ENCODE results near the gene C8B.

C8B gene

GRCh38 chr1:57007472-57007871, 41.7 kb upstream of the C8B start:
- no peak for TF ChIP-seq CTCF (IDR thresholded peaks at IDR 0.05; ENCODE audit: extremely low read depth, insufficient read depth, missing control alignments)
- in situ Hi-C loops (cut with MboI; ENCODE audit: low pct_unique_long_range_greater_than_20kb, low sequenced_read_pairs, unreplicated experiment): no loop called here
- no peak for DNase-seq (ENCODE audit: low spot score)

GRCh38 chr1:57003398-57004139, 37.8 kb upstream of the C8B start:
- no peak for DNase-seq (ENCODE audit: low spot score)
- in situ Hi-C loops (cut with MboI; ENCODE audit: low pct_unique_long_range_greater_than_20kb, low sequenced_read_pairs, unreplicated experiment): no loop called here
- no peak for TF ChIP-seq CTCF (IDR thresholded peaks at IDR 0.05; ENCODE audit: extremely low read depth, insufficient read depth, missing control alignments)

- in situ Hi-C loops (cut with MboI; ENCODE audit: low pct_unique_long_range_greater_than_20kb, low sequenced_read_pairs, unreplicated experiment): no loop called here
- DNase-seq (ENCODE audit: low spot score): no peak
- TF ChIP-seq CTCF (IDR thresholded peaks at IDR 0.05; ENCODE audit: extremely low read depth, insufficient read depth, missing control alignments): no peak
These were observed 29.7 kb upstream of the C8B start for GRCh38 chr1:56995414-56996100.

- in situ Hi-C loops (cut with MboI; ENCODE audit: low pct_unique_long_range_greater_than_20kb, low sequenced_read_pairs, unreplicated experiment): no loop called here
- no peak for DNase-seq (ENCODE audit: low spot score)
- no peak for TF ChIP-seq CTCF (IDR thresholded peaks at IDR 0.05; ENCODE audit: extremely low read depth, insufficient read depth, missing control alignments)
These were observed 27.7 kb upstream of the C8B start for GRCh38 chr1:56993475-56993874.

GRCh38 chr1:56992318-56993125, 26.7 kb upstream of the C8B start:
- DNase-seq (ENCODE audit: low spot score): no peak
- in situ Hi-C loops (cut with MboI; ENCODE audit: low pct_unique_long_range_greater_than_20kb, low sequenced_read_pairs, unreplicated experiment): no loop called here
- TF ChIP-seq CTCF (IDR thresholded peaks at IDR 0.05; ENCODE audit: extremely low read depth, insufficient read depth, missing control alignments): no peak

- DNase-seq (ENCODE audit: low spot score): no peak
- in situ Hi-C loops (cut with MboI; ENCODE audit: low pct_unique_long_range_greater_than_20kb, low sequenced_read_pairs, unreplicated experiment): no loop called here
- TF ChIP-seq CTCF (IDR thresholded peaks at IDR 0.05; ENCODE audit: extremely low read depth, insufficient read depth, missing control alignments): no peak
These were observed 25.8 kb upstream of the C8B start for GRCh38 chr1:56991576-56991975.
